Stimulated activated naive CD8-positive, alpha-beta T cell treated with anti-CD3 and anti-CD28 coated beads, Interleukin-15, Interleukin-2, amounts not matched to agents 100 ng/mL and 50 ng/mL, for 24 hours (primary cell): ENCODE data around the gene SHOC1.

Experiments
- H3K27ac Mint-ChIP-seq: one replicate; pipeline ENCODE4 v1.8.0; 2021; ENCODE audit warnings: mild to moderate bottlenecking, mixed read lengths
- H3K27me3 Mint-ChIP-seq: one replicate; pipeline ENCODE4 v1.8.0; 2021; ENCODE audit warnings: mixed read lengths
- H3K36me3 Mint-ChIP-seq: one replicate; pipeline ENCODE4 v1.8.0; 2021; ENCODE audit warnings: low read depth, mixed read lengths
- H3K4me1 Mint-ChIP-seq: one replicate; pipeline ENCODE4 v1.8.0; 2021; ENCODE audit warnings: low read depth, mixed read lengths
- H3K4me3 Mint-ChIP-seq: one replicate; pipeline ENCODE4 v1.8.0; 2021; ENCODE audit warnings: mild to moderate bottlenecking, mixed read lengths
- H3K9me3 Mint-ChIP-seq: one replicate; pipeline ENCODE4 v1.8.0; 2021; ENCODE audit warnings: mixed read lengths

SHOC1 gene

GRCh38 chr9:111794835-111795556 is at the start of gene SHOC1:
Gene SHOC1, minus strand, starts transcription at chr9:111794937. Its CDS starts 3,519 bp downstream, at chr9:111791418.
- no peaks in the 10 kb centered on the region for H3K4me1 Mint-ChIP-seq
- no peak within 1 kb of the TSS for H3K4me3 Mint-ChIP-seq
- no peaks in the 10 kb centered on the region for H3K9me3 Mint-ChIP-seq
- H3K27ac Mint-ChIP-seq, result no peak within 1 kb of the TSS
- no peaks in the 10 kb centered on the region for H3K36me3 Mint-ChIP-seq
- H3K27me3 Mint-ChIP-seq, result no peaks in the 10 kb centered on the region

GRCh38 chr9:111843971-111844370 is 49.2 kb upstream of the SHOC1 start:
- Mint-ChIP-seq H3K36me3 (no peaks in the 10 kb centered on the region), H3K4me1 (no peaks in the 10 kb centered on the region), H3K27ac (no peak overlapping the region), H3K9me3 (no peaks in the 10 kb centered on the region), H3K4me3 (no peak overlapping the region), H3K27me3 (peaks cover 8% of the 10 kb centered on the region)

- H3K36me3 Mint-ChIP-seq, result no peaks in the 10 kb centered on the region
- H3K9me3 Mint-ChIP-seq, result no peaks in the 10 kb centered on the region
- peaks cover 16% of the 10 kb centered on the region for H3K27me3 Mint-ChIP-seq
- H3K27ac Mint-ChIP-seq, result no peak overlapping the region
- H3K4me3 Mint-ChIP-seq, result no peak overlapping the region
- no peaks in the 10 kb centered on the region for H3K4me1 Mint-ChIP-seq
Observed at GRCh38 chr9:111842313-111842712, 47.6 kb upstream of the SHOC1 start.

GRCh38 chr9:111840442-111840841 is 45.7 kb upstream of the SHOC1 start:
- Mint-ChIP-seq H3K4me3 (no peak overlapping the region), H3K27ac (no peak overlapping the region), H3K4me1 (no peaks in the 10 kb centered on the region), H3K27me3 (peaks cover 16% of the 10 kb centered on the region), H3K36me3 (no peaks in the 10 kb centered on the region), H3K9me3 (no peaks in the 10 kb centered on the region)

GRCh38 chr9:111839987-111840386 is 45.2 kb upstream of the SHOC1 start:
- Mint-ChIP-seq H3K36me3 (no peaks in the 10 kb centered on the region), H3K27me3 (peaks cover 18% of the 10 kb centered on the region), H3K9me3 (no peaks in the 10 kb centered on the region), H3K27ac (no peak overlapping the region), H3K4me1 (no peaks in the 10 kb centered on the region), H3K4me3 (no peak overlapping the region)

DNA sequence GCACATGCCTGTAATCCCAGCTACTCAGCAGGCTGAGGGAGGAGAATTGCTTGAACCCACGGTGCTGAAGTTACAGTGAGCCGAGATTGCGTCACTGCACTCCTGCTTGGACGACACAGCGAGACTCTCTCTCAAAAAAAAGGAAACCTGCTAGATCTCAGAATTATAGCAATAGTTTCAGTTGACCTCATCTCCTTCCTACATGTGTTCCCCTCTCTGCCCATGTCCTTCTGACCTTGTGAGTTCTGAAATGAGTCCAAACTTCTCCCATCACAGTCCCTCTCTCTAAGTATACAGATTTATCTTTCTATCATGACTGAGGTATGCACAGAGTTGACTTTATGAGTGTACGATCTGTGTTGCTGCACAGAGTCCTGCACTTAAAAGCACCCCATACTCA is 44.6 kb upstream of the SHOC1 start:
- no peak overlapping the region for H3K27ac Mint-ChIP-seq
- H3K27me3 Mint-ChIP-seq, result peaks cover 20% of the 10 kb centered on the region
- H3K4me3 Mint-ChIP-seq, result no peak overlapping the region
- H3K9me3 Mint-ChIP-seq, result no peaks in the 10 kb centered on the region
- H3K4me1 Mint-ChIP-seq, result no peaks in the 10 kb centered on the region
- no peaks in the 10 kb centered on the region for H3K36me3 Mint-ChIP-seq

GRCh38 chr9:111838439-111838838 is 43.7 kb upstream of the SHOC1 start:
- Mint-ChIP-seq H3K4me1 (no peaks in the 10 kb centered on the region), H3K36me3 (no peaks in the 10 kb centered on the region), H3K4me3 (no peak overlapping the region), H3K9me3 (no peaks in the 10 kb centered on the region), H3K27ac (no peak overlapping the region), H3K27me3 (peaks cover 20% of the 10 kb centered on the region)

GRCh38 chr9:111836311-111836710 is 41.6 kb upstream of the SHOC1 start:
- Mint-ChIP-seq H3K27me3 (peaks cover 16% of the 10 kb centered on the region), H3K36me3 (no peaks in the 10 kb centered on the region), H3K4me3 (no peak overlapping the region), H3K4me1 (no peaks in the 10 kb centered on the region), H3K9me3 (no peaks in the 10 kb centered on the region), H3K27ac (no peak overlapping the region)

DNA sequence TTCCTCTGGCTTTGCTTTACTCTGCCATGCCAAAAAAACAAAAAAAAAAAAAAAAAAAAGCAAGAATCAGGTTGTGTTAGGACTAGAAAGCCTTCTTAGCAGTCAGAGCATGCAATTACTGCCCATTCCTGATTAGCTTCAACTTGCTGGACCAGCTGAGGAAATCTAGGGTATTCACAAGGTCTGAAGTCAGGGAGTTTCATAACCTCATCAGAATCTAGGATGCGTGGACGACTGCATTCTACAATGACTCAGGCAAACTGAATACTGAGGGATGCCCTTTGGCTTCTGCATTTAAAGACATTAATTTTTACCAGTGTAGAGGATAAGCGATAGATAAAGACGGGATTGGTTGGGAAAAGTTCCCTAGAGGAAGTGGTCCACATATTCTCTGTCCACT is 39.2 kb upstream of the SHOC1 start:
- Mint-ChIP-seq H3K4me1 (no peaks in the 10 kb centered on the region), H3K4me3 (no peak overlapping the region), H3K27ac (no peak overlapping the region), H3K36me3 (no peaks in the 10 kb centered on the region), H3K9me3 (no peaks in the 10 kb centered on the region), H3K27me3 (peaks cover 12% of the 10 kb centered on the region)

GRCh38 chr9:111832449-111832848 is 37.7 kb upstream of the SHOC1 start:
- Mint-ChIP-seq H3K27ac (no peak overlapping the region), H3K36me3 (no peaks in the 10 kb centered on the region), H3K4me3 (no peak overlapping the region), H3K27me3 (peaks cover 4% of the 10 kb centered on the region), H3K4me1 (no peaks in the 10 kb centered on the region), H3K9me3 (no peaks in the 10 kb centered on the region)

DNA sequence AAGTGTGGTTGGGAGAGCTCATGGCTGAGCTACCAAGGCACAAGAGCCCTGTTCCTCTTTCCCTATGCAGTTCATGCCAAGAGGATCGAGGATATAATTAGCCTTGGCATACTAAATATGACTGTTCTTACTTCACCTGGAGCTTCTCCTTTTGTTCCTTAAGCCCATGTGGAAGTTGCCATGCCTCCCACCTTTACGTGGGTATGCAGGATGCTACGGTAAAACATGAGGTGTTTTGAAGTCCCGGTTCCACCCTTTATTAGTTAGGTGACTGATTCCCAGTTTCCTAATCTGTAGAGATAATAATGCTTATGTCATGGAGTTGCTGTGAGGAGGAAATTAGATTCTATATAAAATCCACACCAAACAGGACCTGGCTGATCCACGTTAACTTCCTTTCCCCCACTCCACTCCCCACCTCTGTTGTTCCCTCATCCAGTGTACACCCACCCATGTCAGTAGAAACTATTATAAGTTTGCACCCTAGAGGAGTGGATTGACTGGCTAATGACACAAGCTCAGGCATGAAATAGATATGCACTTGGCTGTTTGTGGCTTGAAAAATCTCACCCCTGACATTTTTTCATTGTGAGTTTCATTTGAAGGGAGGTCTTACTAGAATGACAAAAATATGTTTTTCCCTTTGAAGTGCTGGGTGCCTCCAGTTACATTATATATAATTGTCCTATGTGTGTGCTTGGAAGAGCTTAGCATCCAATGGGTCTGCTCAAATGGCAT is 36.8 kb upstream of the SHOC1 start:
- Mint-ChIP-seq H3K27ac (no peak overlapping the region), H3K4me1 (no peaks in the 10 kb centered on the region), H3K9me3 (no peaks in the 10 kb centered on the region), H3K4me3 (no peak overlapping the region), H3K27me3 (peaks cover 4% of the 10 kb centered on the region), H3K36me3 (no peaks in the 10 kb centered on the region)

DNA sequence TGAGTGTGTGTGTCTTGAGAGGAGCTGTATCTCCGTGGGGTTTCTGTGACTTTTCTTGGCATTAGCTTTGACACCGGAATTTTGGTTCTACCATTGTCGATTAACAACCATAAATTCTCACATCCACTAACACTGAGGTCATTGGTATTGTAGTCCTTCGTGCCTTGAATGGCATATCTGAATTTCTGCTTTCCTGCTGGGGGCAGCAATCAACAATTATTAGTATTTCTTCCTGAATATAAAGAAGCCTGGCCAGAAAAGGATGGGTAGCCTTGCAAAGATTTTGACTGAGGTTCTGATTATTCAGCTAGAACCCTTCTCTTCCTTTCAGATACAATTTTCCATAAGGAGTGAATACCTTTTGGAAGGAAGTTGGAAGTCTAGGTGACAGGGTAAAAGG is 33.5 kb upstream of the SHOC1 start:
- no peak overlapping the region for H3K4me3 Mint-ChIP-seq
- no peak overlapping the region for H3K27ac Mint-ChIP-seq
- H3K4me1 Mint-ChIP-seq, result no peaks in the 10 kb centered on the region
- no peaks in the 10 kb centered on the region for H3K9me3 Mint-ChIP-seq
- H3K36me3 Mint-ChIP-seq, result no peaks in the 10 kb centered on the region
- no peaks in the 10 kb centered on the region for H3K27me3 Mint-ChIP-seq

GRCh38 chr9:111825468-111826145 is 30.9 kb upstream of the SHOC1 start:
- Mint-ChIP-seq H3K4me3 (no peak overlapping the region), H3K27me3 (no peaks in the 10 kb centered on the region)

DNA sequence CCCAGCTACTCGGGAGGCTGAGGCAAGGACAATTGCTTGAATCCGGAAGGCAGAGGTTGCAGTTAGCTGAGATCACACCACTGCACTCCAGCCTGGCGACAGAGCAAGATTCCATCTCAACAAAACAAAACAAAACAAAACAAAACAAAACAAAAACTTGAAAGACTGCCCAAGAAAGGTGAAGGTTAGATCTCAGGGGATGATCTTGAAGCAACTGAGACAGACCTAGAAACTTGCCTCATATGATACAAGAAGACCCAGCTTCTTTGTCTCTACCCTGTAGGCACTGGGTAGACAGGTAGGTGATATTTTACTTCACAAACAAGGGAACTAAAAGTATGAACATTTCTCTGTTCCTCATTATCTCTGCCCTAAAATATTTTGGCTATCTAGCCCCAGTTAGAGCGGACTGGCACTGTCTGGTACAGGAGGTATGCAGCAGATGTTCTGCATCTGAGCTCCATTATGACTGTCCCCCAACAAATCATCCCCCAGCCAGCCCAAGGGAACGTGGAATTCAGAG is 26.3 kb upstream of the SHOC1 start:
- H3K4me1 Mint-ChIP-seq, result no peaks in the 10 kb centered on the region
- H3K4me3 Mint-ChIP-seq, result no peak overlapping the region
- no peak overlapping the region for H3K27ac Mint-ChIP-seq
- H3K27me3 Mint-ChIP-seq, result no peaks in the 10 kb centered on the region
- no peaks in the 10 kb centered on the region for H3K9me3 Mint-ChIP-seq
- no peaks in the 10 kb centered on the region for H3K36me3 Mint-ChIP-seq

More at GRCh38 chr9:111825468-111826145, 30.9 kb upstream of the SHOC1 start:
- no peaks in the 10 kb centered on the region for H3K36me3 Mint-ChIP-seq
- H3K9me3 Mint-ChIP-seq, result no peaks in the 10 kb centered on the region
- H3K27ac Mint-ChIP-seq, result no peak overlapping the region
- no peaks in the 10 kb centered on the region for H3K4me1 Mint-ChIP-seq

DNA sequence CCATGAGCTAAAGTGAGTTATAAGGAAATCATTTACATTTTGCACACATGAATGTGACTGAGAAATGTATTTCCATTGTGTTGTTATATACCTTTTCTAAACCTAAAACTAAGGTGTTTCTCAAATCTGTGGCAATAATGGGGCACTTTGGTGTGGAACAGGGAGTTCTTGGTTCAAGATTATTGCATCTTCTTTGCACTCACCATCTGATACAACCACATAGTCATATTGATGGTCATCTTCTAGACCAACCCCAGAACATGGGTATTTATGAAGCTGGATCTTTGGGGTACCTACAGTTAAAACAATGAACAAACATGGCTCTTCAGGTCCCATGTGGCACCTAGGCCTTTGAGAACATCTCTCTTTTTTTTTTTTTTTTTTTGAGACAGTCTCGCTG is 24.6 kb upstream of the SHOC1 start:
- Mint-ChIP-seq H3K4me1 (no peaks in the 10 kb centered on the region), H3K27me3 (no peaks in the 10 kb centered on the region), H3K36me3 (no peaks in the 10 kb centered on the region), H3K9me3 (no peaks in the 10 kb centered on the region), H3K4me3 (no peak overlapping the region), H3K27ac (no peak overlapping the region)
